Loucy (cell line): Measurements from ENCODE around the gene RGS6.

ENCODE experiments used
- CTCF ChIP-seq: fragments of 200-600 bp; sonication (generic); conservative IDR thresholded peaks from 2 replicates; pipeline ENCODE4 v1.5.1; 2014; ENCODE audit warnings: mild to moderate bottlenecking, antibody characterized with exemption, low read length
- EZH2phosphoT487 ChIP-seq: fragments of 200-600 bp; IDR thresholded peaks from 2 replicates; pipeline ENCODE4 v1.6.1; 2018; ENCODE audit warnings: antibody characterized with exemption, mild to moderate bottlenecking, moderate library complexity, borderline replicate concordance

GRCh38 chr14:72111911-72112310, 179.7 kb downstream of the RGS6 start:
- TF ChIP-seq CTCF, result no peak
- TF ChIP-seq EZH2phosphoT487, result no peak
